BJ (cell line): ENCODE data around the gene LAMA5. TPM values are rescaled to one million over a fixed set of nuclear protein-coding genes. Genes with fewer than 3 reads are reported as not detected.

Experiments
- CTCF ChIA-PET: fragments of 350-600 bp; formaldehyde crosslinking; extraction: SDS; loops from one replicate; lab custom pipeline; 2021; ENCODE audit warnings: antibody characterized with exemption, inconsistent platforms; lab: Yijun Ruan, JAX
- POLR2A ChIA-PET: fragments of 300-600 bp; sonication (Branson Sonifier 250); formaldehyde crosslinking; extraction: SDS; loops from one replicate; lab custom pipeline; 2021; ENCODE audit warnings: antibody characterized with exemption; lab: Charles Lee
- DNase-seq: peaks from one replicate; pipeline ENCODE4 v3.0.0-alpha.2; 2011; ENCODE audit warnings: low read depth
- H3K27me3 ChIP-seq: 2 replicates; pipeline ENCODE4 v1.6.0; 2011; ENCODE audit warnings: low read length; ENCODE audit not compliant: control insufficient read depth, insufficient read depth
- H3K36me3 ChIP-seq: 2 replicates; pipeline ENCODE4 v1.5.1; 2011; ENCODE audit warnings: low read length; ENCODE audit not compliant: control insufficient read depth, insufficient read depth
- H3K4me3 ChIP-seq: 2 replicates; pipeline ENCODE4 v1.5.1; 2011; ENCODE audit warnings: low read depth, mild to moderate bottlenecking, control low read depth, low read length
- polyA plus RNA-seq: library from polyadenylated mRNA; depleted of rRNA; stranded (reverse); fragments of >200 nt; gene quantifications from 2 replicates; pipeline ENCODE4 v1.2.3, GENCODE V29; 2011
- TF ChIP-seq, protein P1 (sequence below): IDR thresholded peaks from 2 replicates; pipeline ENCODE4 v1.5.1; 2011; ENCODE audit warnings: low read depth, mild to moderate bottlenecking, control low read depth, inconsistent platforms, low read length, moderate library complexity; ENCODE audit not compliant: insufficient read depth

Gene LAMA5
- polyA plus RNA-seq, 1 experiment: 1.1 TPM

- POLR2A ChIA-PET: no interaction called here
- peaks cover 31% of the 10 kb centered on the region for H3K36me3 ChIP-seq
- TF ChIP-seq, protein P1, sequence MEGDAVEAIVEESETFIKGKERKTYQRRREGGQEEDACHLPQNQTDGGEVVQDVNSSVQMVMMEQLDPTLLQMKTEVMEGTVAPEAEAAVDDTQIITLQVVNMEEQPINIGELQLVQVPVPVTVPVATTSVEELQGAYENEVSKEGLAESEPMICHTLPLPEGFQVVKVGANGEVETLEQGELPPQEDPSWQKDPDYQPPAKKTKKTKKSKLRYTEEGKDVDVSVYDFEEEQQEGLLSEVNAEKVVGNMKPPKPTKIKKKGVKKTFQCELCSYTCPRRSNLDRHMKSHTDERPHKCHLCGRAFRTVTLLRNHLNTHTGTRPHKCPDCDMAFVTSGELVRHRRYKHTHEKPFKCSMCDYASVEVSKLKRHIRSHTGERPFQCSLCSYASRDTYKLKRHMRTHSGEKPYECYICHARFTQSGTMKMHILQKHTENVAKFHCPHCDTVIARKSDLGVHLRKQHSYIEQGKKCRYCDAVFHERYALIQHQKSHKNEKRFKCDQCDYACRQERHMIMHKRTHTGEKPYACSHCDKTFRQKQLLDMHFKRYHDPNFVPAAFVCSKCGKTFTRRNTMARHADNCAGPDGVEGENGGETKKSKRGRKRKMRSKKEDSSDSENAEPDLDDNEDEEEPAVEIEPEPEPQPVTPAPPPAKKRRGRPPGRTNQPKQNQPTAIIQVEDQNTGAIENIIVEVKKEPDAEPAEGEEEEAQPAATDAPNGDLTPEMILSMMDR: no peak
- no peak overlapping the region for H3K4me3 ChIP-seq
- CTCF ChIA-PET: no interaction called here
- no peaks in the 10 kb centered on the region for H3K27me3 ChIP-seq
- DNase-seq: no peak
Observed at GRCh38 chr20:62288535-62289105, 78.5 kb downstream of the LAMA5 start.

DNA sequence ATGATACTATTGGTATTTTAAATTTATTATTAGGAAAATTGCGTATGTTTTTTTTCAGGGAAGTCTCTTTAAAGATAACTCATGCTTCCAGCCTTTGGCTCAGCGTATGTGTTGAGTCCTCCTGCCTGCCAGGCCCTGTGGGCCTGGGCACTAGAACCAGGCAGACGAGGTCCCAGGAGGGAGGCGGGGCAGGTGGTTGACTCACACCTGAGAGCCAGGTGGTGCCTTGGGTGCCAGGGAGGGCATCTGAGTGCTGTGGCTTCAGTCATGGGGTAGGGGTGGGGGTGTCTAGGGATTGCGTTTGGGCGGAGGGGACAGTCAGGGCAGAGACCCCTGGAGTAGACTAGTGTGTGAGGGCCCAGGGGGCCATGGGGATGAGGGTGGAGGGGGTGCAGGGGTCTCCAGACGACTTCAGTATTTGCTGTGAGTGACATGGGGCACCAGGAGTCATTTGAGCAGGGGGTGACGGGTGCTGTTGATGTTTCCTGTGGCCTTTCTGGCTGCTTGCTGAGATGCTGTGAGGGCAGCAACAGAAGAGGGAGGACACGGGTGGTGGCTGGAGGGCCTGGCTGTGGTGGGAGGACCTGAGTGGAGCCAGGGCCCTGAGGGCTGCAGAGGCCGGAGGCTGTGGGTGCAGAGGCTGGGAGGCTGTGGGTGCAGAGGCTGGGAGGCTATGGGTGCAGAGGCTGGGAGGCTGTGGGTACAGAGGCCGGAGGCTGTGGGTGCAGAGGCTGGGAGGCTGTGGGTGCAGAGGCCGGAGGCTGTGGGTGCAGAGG, 79.2 kb downstream of the LAMA5 start:
- Histone ChIP-seq H3K4me3 (no peak overlapping the region), H3K27me3 (no peaks in the 10 kb centered on the region), H3K36me3 (peaks cover 37% of the 10 kb centered on the region)
- ChIA-PET CTCF (no interaction called here), POLR2A (no interaction called here)
- TF ChIP-seq, protein P1: no peak
- no peak for DNase-seq

DNA sequence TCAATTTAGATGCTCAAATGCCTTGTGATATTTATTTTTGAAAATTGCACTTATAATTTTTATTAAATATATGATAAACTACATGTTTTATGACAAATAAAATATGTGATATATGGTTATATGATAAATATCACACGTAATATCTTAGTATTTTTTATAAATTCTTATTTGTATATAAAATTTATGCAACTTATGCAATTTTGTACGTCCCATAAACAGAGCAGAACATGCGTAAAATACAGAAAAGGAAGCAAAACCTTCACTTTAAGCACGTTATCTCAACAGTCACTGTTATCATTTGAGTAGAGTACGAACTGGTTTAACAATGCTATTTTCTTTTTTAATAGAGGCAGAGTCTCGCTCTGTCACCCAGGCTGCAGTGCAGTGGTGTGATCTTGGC, 80.0 kb downstream of the LAMA5 start:
- Histone ChIP-seq H3K36me3 (peaks cover 37% of the 10 kb centered on the region), H3K4me3 (no peak overlapping the region), H3K27me3 (no peaks in the 10 kb centered on the region)
- DNase-seq: no peak
- CTCF ChIA-PET: no interaction called here
- TF ChIP-seq, protein P1: no peak
- POLR2A ChIA-PET: no interaction called here

GRCh38 chr20:62286493-62287064, 80.5 kb downstream of the LAMA5 start:
- DNase-seq: no peak
- no peak overlapping the region for H3K4me3 ChIP-seq
- CTCF ChIA-PET: interaction anchor here (1.5 kb wide), 1 partner anchor 151 kb away, joined by 5 read pairs; no protein-coding TSS in a partner anchor
- POLR2A ChIA-PET: no interaction called here
- H3K36me3 ChIP-seq: peaks cover 35% of the 10 kb centered on the region
- H3K27me3 ChIP-seq: no peaks in the 10 kb centered on the region
- TF ChIP-seq, protein P1: no peak

- peaks cover 36% of the 10 kb centered on the region for H3K36me3 ChIP-seq
- H3K4me3 ChIP-seq: no peak overlapping the region
- DNase-seq: no peak
- ChIA-PET CTCF (interaction anchor here (1.5 kb wide), 2 partner anchors 83 to 150 kb away, joined by 5 read pairs; no protein-coding TSS in a partner anchor), POLR2A (no interaction called here)
- TF ChIP-seq, protein P1: no peak
- H3K27me3 ChIP-seq: no peaks in the 10 kb centered on the region
Observed at GRCh38 chr20:62285722-62286121, 81.4 kb downstream of the LAMA5 start.
